Prostate gland (tissue), 2 donors: ENCODE results near the gene TSEN54.

Source experiments
- POLR2A ChIP-seq: fragments of 450-650 bp; IDR thresholded peaks from one replicate; pipeline ENCODE4 v1.6.1; 2016; ENCODE audit warnings: antibody characterized with exemption, mild to moderate bottlenecking
- POLR2AphosphoS5 ChIP-seq: sonication (generic); formaldehyde crosslinking; IDR thresholded peaks from one replicate; pipeline ENCODE4 v1.6.1; 2017; ENCODE audit warnings: antibody characterized with exemption
- TF ChIP-seq, protein P1 (sequence below), 4 experiments: fragments of 200-600 bp in 2 of 4; fragments of 450-650 bp in 2 of 4; sonication (generic) in 2 of 4; IDR thresholded peaks; 1 replicate in 3 of 4; 2 replicates in 1 of 4; pipeline ENCODE4 v1.5.1; 2016 to 2019; ENCODE audit warnings: antibody characterized with exemption in 4 of 4, mild to moderate bottlenecking in 2 of 4, moderate library complexity in 2 of 4

- TF ChIP-seq, protein P1, sequence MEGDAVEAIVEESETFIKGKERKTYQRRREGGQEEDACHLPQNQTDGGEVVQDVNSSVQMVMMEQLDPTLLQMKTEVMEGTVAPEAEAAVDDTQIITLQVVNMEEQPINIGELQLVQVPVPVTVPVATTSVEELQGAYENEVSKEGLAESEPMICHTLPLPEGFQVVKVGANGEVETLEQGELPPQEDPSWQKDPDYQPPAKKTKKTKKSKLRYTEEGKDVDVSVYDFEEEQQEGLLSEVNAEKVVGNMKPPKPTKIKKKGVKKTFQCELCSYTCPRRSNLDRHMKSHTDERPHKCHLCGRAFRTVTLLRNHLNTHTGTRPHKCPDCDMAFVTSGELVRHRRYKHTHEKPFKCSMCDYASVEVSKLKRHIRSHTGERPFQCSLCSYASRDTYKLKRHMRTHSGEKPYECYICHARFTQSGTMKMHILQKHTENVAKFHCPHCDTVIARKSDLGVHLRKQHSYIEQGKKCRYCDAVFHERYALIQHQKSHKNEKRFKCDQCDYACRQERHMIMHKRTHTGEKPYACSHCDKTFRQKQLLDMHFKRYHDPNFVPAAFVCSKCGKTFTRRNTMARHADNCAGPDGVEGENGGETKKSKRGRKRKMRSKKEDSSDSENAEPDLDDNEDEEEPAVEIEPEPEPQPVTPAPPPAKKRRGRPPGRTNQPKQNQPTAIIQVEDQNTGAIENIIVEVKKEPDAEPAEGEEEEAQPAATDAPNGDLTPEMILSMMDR (IDR thresholded peaks at IDR 0.05), result no peak
- TF ChIP-seq POLR2AphosphoS5, result no peak
- TF ChIP-seq POLR2A, result no peak
Observed at GRCh38 chr17:75481194-75482068, 34.9 kb upstream of the TSEN54 start.
